HL-60 (cell line): ENCODE data around the gene DAGLA.

Experiments
- DNase-seq, 2 experiments: peaks; one replicate each; pipeline ENCODE4 v3.0.0-alpha.2; 2010 to 2020; ENCODE audit warnings: low read depth in 1 of 2, low spot score in 1 of 2
- H3K27ac ChIP-seq: fragments of 250-450 bp; sonication (Bioruptor Pico); replicated peaks from 2 replicates; pipeline ENCODE4 v1.5.1; 2020; ENCODE audit warnings: mild to moderate bottlenecking, moderate library complexity
- H3K27me3 ChIP-seq: fragments of 250-450 bp; sonication (Bioruptor Pico); 2 replicates; pipeline ENCODE4 v1.5.1; 2021; ENCODE audit warnings: mild to moderate bottlenecking, moderate library complexity; ENCODE audit not compliant: insufficient read depth, poor library complexity, severe bottlenecking
- H3K4me3 ChIP-seq: replicated peaks from 2 replicates; pipeline ENCODE4 v1.5.1; 2011; ENCODE audit warnings: mild to moderate bottlenecking, control low read depth, low read length; ENCODE audit not compliant: insufficient read depth
- CTCF ChIP-seq: IDR thresholded peaks from one replicate; pipeline ENCODE4 v1.5.1; 2011; ENCODE audit warnings: low read length, control low read depth, inconsistent platforms; ENCODE audit not compliant: insufficient read depth
- GABPA ChIP-seq: IDR thresholded peaks from 2 replicates; pipeline ENCODE4 v1.6.1; 2012; ENCODE audit warnings: low read depth
- POLR2AphosphoS5 ChIP-seq: IDR thresholded peaks from 2 replicates; pipeline ENCODE4 v1.6.1; 2012; ENCODE audit warnings: low read depth
- REST ChIP-seq: IDR thresholded peaks from 2 replicates; pipeline ENCODE4 v1.6.1; 2012; ENCODE audit warnings: low read depth; ENCODE audit not compliant: insufficient replicate concordance
- SPI1 ChIP-seq: IDR thresholded peaks from 2 replicates; pipeline ENCODE4 v1.6.1; 2012; ENCODE audit warnings: low read depth, mild to moderate bottlenecking, borderline replicate concordance

DAGLA gene

GRCh38 chr11:61636676-61637075 lies 43.5 kb upstream of the DAGLA start:
- no peak overlapping the region for H3K27ac ChIP-seq
- TF ChIP-seq GABPA = no peak
- no peak for TF ChIP-seq SPI1
- TF ChIP-seq REST = no peak
- TF ChIP-seq POLR2AphosphoS5 = no peak
- TF ChIP-seq CTCF = no peak
- DNase-seq = no peak

DNA sequence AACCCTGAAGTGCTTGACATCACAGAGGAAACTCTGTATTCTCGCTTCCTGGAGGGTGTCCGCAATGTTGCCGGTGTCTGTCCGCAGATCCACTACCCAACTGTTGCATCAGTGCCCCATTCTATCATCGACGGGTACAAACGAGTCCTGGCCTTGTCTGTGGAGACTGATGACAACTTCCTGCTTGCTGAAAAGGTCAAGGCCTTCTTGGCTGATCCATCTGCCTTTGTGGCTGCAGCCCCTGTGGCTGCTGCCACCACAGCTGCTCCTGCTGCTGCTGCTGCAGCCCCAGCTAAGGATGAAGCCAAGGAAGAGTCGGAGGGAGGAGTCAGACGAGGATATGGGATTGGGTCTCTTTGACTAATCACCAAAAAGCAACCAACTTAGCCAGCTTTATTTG lies 42.9 kb upstream of the DAGLA start:
- Histone ChIP-seq H3K4me3 (no peak overlapping the region), H3K27me3 (peaks cover under 1% of the 10 kb centered on the region), H3K27ac (no peak overlapping the region)
- TF ChIP-seq SPI1 (no peak), GABPA (no peak), POLR2AphosphoS5 (no peak), CTCF (no peak), REST (no peak)
- no peak for DNase-seq

More at GRCh38 chr11:61636676-61637075, 43.5 kb upstream of the DAGLA start:
- Histone ChIP-seq H3K4me3 (no peak overlapping the region), H3K27me3 (no peaks in the 10 kb centered on the region)

DNA sequence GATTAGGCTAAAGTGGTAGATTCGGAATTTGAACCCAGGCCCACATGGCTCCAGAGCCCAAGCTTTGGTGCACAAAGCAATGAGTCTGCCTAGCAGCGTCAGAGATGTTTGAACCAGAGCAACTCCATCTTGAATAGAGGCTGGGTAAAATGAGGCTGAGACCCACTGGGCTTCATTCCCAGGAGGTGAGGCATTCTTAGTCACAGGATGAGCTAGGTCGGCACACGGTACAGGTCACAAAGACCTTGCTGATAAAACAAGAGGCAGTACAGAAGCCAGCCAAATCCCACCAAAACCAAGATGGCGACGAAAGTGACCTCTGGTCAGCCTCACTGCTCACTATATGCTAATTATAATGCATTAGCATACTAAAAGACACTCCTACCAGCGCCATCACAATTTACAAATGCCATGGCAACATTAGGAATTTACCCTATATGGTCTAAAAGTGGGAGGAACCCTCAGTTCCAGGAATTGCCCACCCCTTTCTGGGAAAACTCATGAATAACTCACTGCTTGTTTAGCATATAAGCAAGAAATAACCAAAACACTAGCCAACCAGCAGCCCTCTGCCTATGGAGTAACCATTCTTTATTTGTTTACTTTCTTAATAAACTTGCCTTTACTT lies 40.3 kb upstream of the DAGLA start:
- TF ChIP-seq REST (no peak), SPI1 (no peak), GABPA (no peak), CTCF (no peak), POLR2AphosphoS5 (no peak)
- H3K4me3 ChIP-seq = no peak overlapping the region
- DNase-seq = no peak
- no peak overlapping the region for H3K27ac ChIP-seq
- peaks cover 2% of the 10 kb centered on the region for H3K27me3 ChIP-seq
